SKM-1 (cell line): ENCODE data around the gene RAE1.
"Not testable (repeated sequence)": the region's sequence is repeated elsewhere in the genome, so short reads cannot be mapped to it uniquely, and the experiment has no call there.

Experiments
- DNase-seq: peaks from one replicate; lab custom pipeline; 2025; ENCODE audit not compliant: unreplicated experiment; lab: John Stamatoyannopoulos, UW

Gene RAE1

DNA sequence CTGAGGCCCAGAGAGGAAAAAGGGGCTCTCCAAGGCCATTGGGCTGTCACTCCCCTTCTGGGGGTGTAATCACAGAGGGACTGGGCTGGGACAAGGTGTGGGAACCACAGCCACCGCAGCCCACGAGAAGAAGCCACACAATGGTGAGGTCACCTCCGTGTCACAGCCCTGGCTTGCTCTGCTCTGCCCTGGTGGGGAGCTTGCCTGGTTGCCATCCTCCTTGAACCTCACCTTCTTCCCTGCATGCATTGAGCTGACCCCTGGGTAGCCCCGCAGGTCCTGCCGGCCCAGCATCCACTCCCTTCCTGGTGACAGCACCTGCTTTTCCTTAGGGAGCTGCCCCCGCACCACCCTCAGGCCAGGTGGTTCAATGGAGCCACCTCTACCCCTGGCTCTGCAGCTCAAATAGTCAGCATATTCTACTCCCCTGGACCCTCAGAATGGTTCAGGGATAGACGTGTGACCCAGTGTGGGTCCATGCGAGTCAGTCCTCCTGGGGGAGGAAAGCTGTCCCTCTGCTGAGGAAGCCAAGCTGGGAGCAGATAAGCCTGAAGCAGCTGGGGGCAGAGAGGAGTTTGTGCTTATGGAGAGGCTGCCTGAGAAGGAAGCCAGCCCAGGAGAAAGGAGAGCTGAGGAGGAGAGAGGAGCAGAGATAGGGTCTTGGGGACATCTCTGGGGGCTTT, 61.4 kb downstream of the RAE1 start:
- DNase-seq = no peak

DNA sequence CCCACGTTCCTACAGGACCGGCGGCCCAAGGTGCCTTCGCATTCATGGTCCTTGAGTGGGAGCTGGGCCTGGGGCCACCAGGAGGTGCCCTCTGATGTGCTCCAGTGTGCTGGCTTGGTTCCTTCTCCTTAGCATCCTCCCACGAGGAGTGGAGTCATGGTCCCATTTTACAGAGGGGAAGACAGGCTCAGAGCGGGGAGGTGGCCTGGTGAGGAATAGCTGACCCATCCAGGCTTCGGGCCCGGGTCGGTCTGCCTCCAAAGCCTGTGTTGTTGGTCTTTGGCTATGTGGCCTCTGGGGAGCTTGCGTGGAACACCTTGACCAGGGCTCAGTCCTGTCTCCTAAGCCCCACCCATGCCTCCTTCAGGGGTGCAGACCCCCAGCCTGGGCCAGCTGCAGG, 62.9 kb downstream of the RAE1 start:
- DNase-seq = no peak

DNA sequence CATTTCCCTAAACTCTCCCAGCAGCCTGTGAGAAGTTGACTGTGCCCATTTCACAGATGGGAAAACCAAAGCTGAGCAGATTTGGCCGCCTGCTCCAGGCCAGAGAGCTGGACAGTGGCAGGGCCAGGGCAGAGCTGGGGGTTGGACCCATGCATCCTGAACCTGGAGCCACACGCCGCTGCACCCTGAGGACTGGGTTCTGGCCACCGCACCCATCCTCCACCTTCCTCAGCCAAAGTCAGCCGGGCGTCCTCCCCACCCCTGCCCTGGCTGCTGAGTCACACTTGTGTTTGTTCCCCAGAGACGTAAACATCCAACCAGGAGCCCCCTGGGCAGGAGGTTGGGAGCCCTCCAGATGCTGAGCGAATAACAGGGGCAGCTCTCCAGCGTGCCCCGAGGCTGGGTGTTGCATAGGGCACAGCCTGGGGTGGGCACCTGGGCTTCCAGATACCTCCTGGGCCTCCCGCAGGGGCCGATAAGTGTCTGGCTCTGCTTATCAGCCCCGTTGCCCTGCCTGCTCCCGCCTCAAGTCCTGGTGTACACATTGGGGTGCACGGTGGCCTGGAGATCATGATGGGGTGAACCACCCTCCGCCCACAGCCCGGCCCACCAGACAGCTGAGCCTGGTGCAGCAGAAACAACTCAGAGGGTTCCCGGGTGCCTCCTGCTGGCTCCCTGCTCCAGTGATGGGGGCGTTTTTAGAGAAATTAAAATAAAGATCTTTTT, 64.0 kb downstream of the RAE1 start:
- no peak for DNase-seq

DNA sequence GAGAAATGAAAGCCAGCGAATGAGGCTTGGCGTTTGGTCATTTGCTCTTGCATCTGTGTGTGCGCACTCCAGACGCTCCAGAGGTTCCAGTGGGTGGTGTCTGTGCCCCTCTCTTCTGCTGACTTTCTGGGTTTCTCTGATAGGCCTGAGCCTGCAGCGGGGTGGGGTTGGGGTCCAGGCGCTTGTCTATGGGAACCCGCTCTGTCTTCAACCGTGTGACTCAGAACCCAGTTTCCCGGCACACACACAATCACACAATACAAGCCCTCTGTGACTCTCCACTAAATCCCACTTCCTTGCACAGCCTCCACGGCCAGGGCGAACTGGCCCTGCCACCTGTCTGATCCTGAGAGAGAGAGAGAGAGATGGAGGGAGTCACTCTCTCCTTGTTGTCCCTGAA, 64.7 kb downstream of the RAE1 start:
- DNase-seq = no peak

DNA sequence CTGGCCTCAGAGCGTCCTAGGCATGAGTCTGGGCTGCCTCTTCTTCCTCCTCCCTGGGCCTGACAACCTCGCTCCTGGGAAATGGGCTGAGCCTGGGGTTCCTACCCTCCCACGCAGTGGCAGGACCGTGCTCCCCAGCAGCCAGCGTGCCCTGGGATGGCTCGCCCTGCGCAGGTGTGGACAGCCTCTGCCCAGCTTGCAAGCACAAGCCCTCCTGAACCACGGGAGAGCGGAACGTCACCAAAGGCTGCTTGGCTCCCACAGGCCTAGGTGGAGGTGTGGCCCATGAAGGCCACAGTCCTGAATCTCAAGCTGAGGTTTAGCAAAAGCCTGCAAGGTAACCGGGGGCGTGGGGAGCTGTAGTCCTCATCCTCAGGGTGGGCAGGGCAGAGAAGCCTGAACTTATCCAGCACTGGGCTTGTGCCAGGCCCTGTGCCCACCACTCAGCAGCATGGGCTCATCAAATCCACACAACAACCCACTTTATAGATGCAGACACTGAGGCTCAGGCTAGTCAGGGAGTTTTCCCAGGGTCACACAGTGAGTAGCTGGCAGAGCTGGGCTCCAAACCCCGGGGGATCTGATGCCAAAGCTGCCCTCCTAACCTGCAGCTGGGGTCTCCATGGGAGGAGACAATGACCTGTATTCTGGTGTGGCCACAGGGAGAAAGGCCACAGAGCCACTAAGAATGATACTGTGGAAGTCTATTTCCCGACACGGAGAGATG, 65.4 kb downstream of the RAE1 start:
- DNase-seq = no peak

DNA sequence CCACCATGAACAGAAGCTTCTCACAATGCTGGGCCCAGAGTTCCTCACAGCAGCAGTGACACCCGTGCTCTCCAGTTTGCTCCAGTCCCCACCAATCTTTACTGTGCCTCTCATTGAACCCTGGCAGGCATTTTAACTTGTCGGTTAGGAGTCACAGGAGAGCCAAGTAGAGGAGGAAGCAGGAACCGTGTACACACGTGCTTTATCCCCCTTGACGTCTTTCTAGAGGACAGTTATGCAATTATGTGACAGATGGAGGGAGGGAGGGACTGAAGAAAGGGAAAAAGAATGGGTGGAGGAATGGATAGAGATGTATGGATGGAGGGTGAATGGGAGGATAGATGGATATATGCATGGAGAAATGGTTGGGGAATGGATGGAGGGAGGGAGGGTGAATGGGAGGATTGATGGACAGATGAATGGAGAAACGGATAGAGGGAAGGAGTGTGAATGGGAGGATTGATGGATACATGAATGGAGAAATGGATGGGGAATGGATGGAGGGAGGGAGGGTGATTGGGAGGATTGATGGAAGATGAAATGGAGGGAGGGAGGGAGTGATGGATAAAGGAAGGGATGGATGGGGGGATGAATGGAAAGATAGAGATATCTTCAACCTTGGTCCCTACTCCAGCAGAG, 66.1 kb downstream of the RAE1 start:
- no peak for DNase-seq

DNA sequence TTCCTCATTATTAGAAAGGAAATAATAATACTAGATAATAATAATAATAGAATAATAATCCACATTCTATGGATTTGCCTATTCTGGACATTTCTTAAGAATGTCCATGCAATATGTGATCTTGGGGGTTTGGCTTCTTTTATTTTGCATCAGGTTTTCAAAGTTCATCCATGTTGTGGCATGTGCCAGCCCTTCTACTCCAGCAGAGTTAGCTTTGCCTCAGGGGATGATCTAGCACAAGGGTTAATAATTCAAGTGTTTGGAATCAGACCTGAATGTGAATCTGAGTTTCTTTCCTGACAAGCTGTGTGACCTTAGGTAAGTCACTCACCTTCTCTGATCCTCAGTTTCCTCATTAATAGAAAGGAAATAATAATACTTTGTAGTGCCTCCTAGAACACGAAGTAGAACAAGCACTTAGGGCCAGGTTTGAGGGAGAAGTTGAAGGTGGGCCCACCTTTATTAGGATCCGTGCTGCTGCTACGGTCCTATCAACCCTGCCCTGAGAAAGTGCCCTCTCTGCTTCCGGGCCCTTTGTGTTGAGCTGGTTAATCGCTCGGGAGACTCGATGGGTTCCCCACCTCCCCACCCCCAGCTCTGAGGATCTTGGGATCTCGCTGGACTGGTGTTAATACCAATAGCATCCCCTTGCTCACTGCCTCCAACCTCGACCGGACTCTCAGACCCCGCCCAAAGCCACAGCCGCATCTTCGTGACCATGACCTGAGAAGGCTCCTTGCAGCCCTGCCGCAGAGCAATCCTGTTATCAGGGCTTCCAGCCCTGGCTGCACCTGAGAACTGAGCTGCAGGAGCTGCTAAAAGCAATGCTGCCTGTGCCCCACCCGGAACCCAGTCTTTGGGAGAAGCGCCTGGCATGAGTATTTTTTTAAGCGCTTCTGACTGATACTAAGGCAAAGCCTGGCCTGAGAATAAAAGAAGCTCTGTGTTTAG, 67.0 kb downstream of the RAE1 start:
- DNase-seq = no peak

DNA sequence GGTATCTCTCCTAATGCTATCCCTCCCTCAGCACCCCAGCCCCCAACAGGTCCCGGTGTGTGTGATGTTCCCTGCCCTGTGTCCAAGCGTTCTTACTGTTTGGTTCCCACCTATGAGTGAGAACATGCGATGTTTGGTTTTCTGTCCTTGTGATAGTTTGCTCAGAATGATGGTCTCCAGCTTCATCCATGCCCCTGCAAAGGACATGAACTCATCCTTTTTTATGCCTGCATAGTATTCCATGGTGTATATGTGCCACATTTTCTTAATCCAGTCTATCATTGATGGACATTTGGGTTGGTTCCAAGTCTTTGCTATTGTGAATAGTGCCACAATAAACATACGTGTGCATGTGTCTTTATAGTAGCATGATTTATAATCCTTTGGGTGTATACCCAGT, 68.4 kb downstream of the RAE1 start:
- DNase-seq = not testable (repeated sequence)

DNA sequence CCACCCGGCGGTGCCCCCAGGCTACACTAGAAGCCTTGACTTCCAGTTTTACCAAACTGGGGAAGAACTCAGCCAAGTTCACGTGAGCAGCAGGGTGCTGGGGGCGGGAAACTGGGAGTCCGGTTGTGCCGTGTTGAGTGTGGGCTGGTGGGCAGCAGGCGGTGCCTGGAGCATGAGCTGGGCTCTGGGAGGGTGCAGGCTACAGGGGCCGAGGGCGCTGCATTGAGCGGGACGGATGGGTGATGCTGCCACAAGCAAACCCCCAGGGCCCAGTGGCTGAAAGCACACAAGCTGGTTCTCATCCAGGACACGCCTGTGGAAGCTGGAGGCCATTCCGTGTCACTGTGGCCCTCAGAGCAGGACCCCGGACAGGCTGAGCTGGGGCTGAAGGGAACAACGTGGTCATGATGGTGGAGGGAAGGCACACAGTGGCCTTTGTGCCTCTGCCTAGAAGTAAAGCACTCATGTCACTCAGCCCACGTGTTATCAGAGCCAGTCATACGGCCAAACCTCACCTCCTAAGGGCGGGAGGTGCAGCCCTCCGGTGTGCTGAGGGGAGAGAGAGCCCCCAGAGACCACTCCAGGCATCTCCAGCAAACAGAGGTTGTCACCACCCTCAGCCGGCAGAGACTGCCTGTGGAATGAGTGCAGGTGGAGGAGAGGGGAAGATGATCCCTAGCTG, 69.7 kb downstream of the RAE1 start:
- DNase-seq = no peak

DNA sequence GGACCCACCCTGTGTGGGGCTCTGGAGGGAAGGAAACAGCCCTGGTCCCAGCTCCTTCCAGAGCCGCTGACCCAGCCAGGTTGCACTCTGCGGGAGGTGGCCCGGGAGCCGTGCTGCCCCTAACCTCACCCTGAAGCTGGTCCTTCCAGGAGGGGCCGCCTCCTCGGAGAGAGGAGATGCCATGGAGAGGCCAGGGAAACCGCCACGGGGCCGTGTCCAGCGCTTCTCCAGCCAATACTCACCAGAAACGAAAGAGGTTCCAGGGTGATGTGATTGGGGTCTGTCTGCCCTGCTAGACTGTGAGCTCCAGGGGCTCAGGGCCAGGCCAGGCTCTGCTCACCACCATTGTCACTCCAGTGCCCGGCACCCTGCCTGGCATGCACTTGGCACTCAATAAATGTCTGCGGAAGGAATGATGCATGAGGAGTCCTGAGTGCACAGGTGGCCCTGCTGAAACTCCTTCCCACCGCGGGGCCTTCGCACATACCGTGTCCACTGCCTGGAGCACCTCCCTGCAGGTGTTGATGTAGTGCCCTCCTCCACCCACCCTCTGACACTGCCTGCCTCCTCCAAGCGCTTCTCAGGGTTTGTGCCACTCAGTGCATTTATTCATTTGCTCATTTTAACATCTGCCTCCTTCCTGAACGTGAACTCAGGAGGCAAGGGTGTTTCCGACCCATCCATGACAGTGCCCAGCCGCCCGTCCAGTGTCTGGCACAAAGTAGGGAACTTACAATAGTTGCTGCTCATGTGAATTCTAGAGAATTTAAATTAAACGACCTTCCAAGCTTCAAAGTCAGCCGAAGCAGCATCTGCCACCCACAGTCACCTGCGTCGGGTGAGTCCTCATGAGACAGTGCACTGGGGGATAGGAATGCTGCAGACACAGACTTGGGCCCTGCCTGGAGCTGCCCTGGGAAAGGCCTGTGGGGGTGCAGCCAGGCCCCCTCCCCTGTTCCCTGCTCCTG, 70.5 kb downstream of the RAE1 start:
- no peak for DNase-seq

DNA sequence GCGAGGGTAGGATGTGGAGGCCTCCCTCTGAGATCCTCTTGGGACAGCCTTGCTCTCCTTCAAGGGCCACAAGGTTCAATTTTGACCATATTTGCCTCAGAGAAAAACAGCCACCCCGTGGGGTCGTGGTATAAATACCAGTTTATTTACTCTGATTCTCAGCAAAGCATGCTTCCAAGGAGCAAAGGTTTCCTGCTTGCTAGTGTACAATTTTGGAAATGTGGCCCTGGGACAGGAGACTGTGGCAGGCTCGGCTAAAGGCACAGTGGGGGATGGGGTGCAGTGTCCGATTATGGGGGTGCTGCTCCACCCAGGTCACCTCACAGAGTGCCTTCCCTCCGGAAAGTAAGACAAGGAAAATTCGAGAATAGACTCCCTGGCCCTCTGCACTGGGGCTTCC, 71.2 kb downstream of the RAE1 start:
- no peak for DNase-seq

DNA sequence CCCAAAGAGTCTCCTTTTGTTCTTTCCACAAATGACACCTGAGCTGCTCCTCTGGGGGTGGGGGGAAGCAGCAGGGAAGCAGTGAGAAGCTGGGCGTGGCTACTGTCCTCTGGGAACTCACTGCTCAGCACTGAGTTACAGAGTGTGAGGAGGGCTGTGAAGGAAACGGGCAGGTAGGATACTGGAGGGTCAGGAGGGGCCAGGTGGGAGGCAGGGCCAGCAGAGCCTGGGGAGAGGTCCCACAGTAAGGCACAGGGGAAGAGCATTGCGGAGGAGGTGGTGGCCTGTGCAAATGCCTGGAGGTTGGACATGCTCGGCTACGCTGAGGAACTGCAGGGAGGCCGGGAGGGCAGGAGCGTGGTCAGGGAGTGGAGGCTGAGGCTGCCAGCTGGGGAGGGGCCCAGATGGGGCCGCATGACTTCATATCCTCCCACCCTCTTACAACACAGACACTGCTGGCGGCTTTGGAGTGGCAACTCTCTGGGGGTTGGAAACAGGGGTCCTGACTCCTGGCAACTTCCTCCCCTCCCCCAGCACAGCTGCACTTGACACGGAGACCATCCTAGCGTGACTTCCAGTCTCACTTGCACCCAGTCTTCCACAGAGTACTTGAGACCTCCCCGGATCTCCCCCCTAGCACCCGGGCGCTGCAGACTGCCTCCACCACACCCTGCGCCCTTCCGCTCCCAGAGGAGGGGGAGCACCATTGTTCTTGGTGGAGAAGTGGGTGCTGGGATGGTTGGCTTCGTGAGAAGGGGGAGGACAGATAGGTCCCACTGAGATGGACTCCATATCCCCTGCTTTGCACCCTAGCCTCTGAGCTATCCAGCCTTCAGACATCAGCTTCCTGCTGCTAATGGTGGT, 74.3 kb downstream of the RAE1 start:
- peak; percentile 81 for DNase-seq

DNA sequence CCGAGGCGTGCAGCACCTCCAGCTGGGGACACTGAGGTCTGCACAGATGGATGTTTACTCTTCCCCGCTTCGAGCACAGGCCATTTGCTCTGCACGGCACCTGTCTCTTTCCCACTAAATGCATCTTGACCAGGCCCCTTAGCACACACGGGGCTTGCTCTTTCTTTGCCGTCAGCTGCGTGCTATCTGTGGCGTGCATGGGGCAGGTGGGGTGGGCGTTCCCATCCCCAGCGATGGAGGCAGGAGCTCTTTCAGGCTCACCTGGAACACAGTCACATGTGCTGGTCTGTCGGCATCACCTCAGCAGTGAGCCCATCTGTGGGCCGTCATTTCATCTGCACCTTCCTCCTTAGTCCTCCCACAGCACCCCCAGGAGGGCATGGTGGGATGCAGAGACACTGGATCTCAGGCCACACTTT, 75.2 kb downstream of the RAE1 start:
- DNase-seq = no peak

DNA sequence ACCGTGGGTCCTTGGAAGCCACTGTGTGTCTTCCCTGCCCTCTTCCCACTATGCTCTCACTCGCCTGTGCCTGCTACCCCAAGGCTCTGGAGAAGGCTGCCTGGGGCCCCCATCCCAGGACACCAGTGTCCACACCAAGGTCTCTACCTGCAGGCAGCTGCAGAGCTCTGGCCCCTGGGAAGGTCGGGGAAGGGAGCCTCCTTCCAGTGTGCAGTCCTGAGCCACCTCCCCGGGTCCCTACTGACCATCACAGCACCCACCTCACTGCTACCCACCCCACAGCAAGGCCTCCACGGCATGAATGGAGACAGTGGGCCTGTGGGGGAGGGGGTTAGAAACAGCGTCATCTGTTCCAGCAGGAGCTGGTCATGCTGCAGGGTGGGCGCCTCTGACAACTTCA, 75.8 kb downstream of the RAE1 start:
- DNase-seq = no peak

DNA sequence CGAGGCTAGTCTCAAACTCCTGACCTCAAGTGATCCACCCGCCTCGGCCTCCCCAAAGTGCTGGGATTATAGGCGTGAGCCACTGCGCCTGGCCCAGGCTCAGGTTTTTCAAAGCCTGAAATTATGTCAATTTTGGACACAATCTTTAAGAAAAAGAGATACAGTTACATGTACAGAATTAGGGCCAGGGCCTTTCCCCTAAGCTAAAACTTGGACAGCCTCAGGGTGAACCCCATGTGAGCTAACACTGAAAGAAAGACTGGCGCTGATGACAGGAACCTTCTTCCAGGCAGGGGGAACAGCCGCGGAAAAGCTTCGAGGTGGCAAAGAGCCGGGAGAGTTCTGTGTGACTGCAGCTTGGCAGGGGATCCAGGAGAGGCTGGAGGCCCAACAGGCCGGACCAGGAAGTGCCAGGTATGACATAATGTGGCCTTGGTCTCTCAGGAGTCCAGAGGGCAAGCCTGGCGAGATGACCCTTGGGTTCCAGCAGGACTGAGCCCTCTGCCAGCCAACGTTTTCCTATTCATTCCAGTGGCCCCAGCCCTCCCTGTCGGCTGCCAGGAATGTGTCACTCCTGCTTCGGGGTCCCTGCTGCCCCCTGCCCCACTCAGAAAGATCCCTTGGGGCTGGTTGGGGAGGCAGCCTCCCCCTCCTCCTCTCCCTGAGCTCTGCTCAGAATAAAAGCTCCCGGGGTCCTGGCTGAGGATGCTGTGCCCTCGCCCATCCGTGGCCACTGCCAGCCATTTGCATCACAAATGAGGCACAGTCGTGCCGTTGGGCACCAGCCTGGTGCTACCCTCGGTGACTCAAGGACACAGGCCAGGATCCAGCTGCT, 77.5 kb downstream of the RAE1 start:
- DNase-seq = no peak
